Panc1 (cell line): ENCODE measurements around the gene DNASE1L2.

ENCODE experiments used
- POLR2AphosphoS5 ChIP-seq: IDR thresholded peaks from 2 replicates; pipeline ENCODE4 v1.6.1; 2012; ENCODE audit warnings: mild to moderate bottlenecking, low read depth, low read length, moderate library complexity
- SIN3A ChIP-seq: IDR thresholded peaks from 2 replicates; pipeline ENCODE4 v1.6.1; 2012; ENCODE audit warnings: low read depth, mild to moderate bottlenecking, low read length, moderate library complexity, borderline replicate concordance; ENCODE audit not compliant: insufficient read depth
- TCF7L2 ChIP-seq: IDR thresholded peaks from 2 replicates; pipeline ENCODE4 v1.6.1; 2011; ENCODE audit warnings: mild to moderate bottlenecking, low read depth, low read length, inconsistent platforms
- TF ChIP-seq, protein P1 (sequence below): fragments of 450-650 bp; IDR thresholded peaks from 2 replicates; pipeline ENCODE4 v1.5.1; 2017; ENCODE audit warnings: mild to moderate bottlenecking
- TF ChIP-seq, protein P2 (sequence below), 2 experiments: IDR thresholded peaks; 2 replicates each; pipeline ENCODE4 v1.6.1; 2011 to 2012; ENCODE audit warnings: low read depth in 2 of 2, control low read depth in 1 of 2, low read length in 1 of 2, mild to moderate bottlenecking in 1 of 2, moderate library complexity in 1 of 2; ENCODE audit not compliant: insufficient read depth in 1 of 2

- TF ChIP-seq, protein P1, sequence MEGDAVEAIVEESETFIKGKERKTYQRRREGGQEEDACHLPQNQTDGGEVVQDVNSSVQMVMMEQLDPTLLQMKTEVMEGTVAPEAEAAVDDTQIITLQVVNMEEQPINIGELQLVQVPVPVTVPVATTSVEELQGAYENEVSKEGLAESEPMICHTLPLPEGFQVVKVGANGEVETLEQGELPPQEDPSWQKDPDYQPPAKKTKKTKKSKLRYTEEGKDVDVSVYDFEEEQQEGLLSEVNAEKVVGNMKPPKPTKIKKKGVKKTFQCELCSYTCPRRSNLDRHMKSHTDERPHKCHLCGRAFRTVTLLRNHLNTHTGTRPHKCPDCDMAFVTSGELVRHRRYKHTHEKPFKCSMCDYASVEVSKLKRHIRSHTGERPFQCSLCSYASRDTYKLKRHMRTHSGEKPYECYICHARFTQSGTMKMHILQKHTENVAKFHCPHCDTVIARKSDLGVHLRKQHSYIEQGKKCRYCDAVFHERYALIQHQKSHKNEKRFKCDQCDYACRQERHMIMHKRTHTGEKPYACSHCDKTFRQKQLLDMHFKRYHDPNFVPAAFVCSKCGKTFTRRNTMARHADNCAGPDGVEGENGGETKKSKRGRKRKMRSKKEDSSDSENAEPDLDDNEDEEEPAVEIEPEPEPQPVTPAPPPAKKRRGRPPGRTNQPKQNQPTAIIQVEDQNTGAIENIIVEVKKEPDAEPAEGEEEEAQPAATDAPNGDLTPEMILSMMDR: no peak
- no peak for TF ChIP-seq TCF7L2
- TF ChIP-seq, protein P2, sequence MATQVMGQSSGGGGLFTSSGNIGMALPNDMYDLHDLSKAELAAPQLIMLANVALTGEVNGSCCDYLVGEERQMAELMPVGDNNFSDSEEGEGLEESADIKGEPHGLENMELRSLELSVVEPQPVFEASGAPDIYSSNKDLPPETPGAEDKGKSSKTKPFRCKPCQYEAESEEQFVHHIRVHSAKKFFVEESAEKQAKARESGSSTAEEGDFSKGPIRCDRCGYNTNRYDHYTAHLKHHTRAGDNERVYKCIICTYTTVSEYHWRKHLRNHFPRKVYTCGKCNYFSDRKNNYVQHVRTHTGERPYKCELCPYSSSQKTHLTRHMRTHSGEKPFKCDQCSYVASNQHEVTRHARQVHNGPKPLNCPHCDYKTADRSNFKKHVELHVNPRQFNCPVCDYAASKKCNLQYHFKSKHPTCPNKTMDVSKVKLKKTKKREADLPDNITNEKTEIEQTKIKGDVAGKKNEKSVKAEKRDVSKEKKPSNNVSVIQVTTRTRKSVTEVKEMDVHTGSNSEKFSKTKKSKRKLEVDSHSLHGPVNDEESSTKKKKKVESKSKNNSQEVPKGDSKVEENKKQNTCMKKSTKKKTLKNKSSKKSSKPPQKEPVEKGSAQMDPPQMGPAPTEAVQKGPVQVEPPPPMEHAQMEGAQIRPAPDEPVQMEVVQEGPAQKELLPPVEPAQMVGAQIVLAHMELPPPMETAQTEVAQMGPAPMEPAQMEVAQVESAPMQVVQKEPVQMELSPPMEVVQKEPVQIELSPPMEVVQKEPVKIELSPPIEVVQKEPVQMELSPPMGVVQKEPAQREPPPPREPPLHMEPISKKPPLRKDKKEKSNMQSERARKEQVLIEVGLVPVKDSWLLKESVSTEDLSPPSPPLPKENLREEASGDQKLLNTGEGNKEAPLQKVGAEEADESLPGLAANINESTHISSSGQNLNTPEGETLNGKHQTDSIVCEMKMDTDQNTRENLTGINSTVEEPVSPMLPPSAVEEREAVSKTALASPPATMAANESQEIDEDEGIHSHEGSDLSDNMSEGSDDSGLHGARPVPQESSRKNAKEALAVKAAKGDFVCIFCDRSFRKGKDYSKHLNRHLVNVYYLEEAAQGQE (IDR thresholded peaks at IDR 0.05; ENCODE audit: insufficient read depth in 1 of 2, low read depth in 2 of 2, low read length in 1 of 2): no peak
- no peak for TF ChIP-seq POLR2AphosphoS5
- TF ChIP-seq SIN3A: no peak
Measured at GRCh38 chr16:2275476-2276367, 39.5 kb downstream of the DNASE1L2 start.
